GM12865 (cell line): ENCODE data around the gene DPH2.

Source experiments
- DNase-seq: peaks from one replicate; pipeline ENCODE4 v3.0.0; 2010; ENCODE audit warnings: low read depth
- H3K4me3 ChIP-seq: 2 replicates; pipeline ENCODE4 v1.5.1; 2011; ENCODE audit warnings: mild to moderate bottlenecking, low read depth, low read length, control low read depth
- TF ChIP-seq, protein P1 (sequence below): IDR thresholded peaks from 2 replicates; pipeline ENCODE4 v1.5.1; 2011; ENCODE audit warnings: low read length, control low read depth, low read depth, inconsistent platforms; ENCODE audit not compliant: insufficient read depth; ENCODE audit errors: missing control alignments

The DPH2 gene

GRCh38 chr1:43958351-43959255 lies 11.2 kb upstream of the DPH2 start:
- H3K4me3 ChIP-seq: no peak overlapping the region
- DNase-seq: no peak
- TF ChIP-seq, protein P1, sequence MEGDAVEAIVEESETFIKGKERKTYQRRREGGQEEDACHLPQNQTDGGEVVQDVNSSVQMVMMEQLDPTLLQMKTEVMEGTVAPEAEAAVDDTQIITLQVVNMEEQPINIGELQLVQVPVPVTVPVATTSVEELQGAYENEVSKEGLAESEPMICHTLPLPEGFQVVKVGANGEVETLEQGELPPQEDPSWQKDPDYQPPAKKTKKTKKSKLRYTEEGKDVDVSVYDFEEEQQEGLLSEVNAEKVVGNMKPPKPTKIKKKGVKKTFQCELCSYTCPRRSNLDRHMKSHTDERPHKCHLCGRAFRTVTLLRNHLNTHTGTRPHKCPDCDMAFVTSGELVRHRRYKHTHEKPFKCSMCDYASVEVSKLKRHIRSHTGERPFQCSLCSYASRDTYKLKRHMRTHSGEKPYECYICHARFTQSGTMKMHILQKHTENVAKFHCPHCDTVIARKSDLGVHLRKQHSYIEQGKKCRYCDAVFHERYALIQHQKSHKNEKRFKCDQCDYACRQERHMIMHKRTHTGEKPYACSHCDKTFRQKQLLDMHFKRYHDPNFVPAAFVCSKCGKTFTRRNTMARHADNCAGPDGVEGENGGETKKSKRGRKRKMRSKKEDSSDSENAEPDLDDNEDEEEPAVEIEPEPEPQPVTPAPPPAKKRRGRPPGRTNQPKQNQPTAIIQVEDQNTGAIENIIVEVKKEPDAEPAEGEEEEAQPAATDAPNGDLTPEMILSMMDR: no peak

DNA sequence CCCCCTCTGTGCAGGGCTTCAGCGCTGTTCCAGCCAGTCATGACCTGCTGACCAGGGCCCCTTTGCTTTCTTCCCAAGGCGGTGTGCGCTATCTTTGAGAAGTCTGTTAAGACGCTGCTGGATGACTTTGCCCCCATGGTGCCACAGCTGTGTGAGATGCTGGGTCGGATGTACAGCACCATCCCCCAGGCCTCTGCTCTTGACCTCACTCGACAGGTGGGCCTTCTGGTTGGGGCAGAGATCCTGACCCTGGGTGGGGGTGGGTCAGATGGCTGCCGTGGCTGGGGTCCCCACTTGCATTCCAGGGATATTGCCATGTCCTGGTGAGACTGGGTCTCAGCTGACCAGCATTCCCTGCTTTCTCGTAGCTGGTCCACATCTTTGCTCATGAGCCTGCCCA lies 9.0 kb upstream of the DPH2 start:
- no peak for DNase-seq
- H3K4me3 ChIP-seq: no peak overlapping the region
- TF ChIP-seq, protein P1: no peak

DNA sequence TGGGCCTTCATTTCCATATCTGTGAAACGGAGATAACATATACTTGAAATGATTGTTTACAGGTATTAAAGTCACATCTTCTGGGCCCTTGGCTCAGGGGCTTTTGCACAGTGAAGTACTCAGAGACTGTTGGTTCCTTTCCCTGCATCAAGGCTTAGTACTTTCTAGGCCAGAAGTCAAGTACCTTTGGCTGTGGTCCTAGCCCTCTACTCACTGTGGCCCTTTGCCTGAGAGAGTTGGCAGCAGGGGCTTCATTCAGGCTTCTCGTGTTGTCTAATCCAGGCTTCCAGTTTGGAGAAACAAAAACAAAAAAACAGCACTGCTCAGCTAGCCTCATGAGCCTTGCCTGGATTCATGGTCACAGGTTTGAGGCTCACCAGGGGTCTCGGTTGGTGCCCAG lies 8.1 kb upstream of the DPH2 start:
- no peak for DNase-seq
- TF ChIP-seq, protein P1: no peak
- H3K4me3 ChIP-seq: no peak overlapping the region

DNA sequence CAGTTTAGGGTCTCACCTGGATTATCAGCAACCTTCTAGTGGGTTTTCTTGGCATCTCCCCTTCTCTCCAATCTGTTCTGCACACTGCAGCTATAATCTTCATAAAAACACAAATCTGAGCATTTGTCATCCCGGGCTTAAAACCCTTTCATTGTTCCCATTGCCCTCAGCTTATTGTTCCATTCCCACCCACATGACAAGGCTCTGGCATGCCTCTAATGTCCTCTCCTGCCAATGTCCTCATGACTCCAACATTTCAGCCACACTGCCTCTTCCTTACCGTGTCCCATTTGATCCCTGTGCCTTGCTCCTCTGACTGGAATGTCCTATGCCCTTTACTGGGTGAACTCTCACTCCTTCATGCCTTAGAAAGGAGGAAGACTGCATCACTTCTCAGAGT lies 7.5 kb upstream of the DPH2 start:
- no peak for DNase-seq
- no peak overlapping the region for H3K4me3 ChIP-seq
- TF ChIP-seq, protein P1: no peak

- no peak for DNase-seq
- TF ChIP-seq, protein P1: no peak
These were observed 6.8 kb upstream of the DPH2 start for GRCh38 chr1:43963006-43963405.

GRCh38 chr1:43963890-43964289 lies 5.9 kb upstream of the DPH2 start:
- no peak overlapping the region for H3K4me3 ChIP-seq
- no peak for DNase-seq
- TF ChIP-seq, protein P1: no peak

More at GRCh38 chr1:43963006-43963405, 6.8 kb upstream of the DPH2 start:
- no peak overlapping the region for H3K4me3 ChIP-seq
